Coronary artery (tissue), 2 donors: ENCODE data around the gene DSCAML1.

Experiments used
- DNase-seq: peaks from one replicate; pipeline ENCODE4 v3.0.0-alpha.2; 2017; ENCODE audit warnings: low spot score
- H3K27ac ChIP-seq, 2 donors: fragments of 200-600 bp; sonication (generic); one replicate each; pipeline ENCODE4 v1.5.1; 2016 to 2019
- H3K4me3 ChIP-seq: fragments of 200-600 bp; sonication (generic); 2 replicates; pipeline ENCODE4 v1.5.1; 2016; ENCODE audit warnings: mild to moderate bottlenecking, moderate library complexity
- TF ChIP-seq, protein P1 (sequence below): fragments of 200-600 bp; sonication (generic); IDR thresholded peaks from one replicate; pipeline ENCODE4 v1.5.1; 2019; ENCODE audit warnings: antibody characterized with exemption

Gene DSCAML1

DNA sequence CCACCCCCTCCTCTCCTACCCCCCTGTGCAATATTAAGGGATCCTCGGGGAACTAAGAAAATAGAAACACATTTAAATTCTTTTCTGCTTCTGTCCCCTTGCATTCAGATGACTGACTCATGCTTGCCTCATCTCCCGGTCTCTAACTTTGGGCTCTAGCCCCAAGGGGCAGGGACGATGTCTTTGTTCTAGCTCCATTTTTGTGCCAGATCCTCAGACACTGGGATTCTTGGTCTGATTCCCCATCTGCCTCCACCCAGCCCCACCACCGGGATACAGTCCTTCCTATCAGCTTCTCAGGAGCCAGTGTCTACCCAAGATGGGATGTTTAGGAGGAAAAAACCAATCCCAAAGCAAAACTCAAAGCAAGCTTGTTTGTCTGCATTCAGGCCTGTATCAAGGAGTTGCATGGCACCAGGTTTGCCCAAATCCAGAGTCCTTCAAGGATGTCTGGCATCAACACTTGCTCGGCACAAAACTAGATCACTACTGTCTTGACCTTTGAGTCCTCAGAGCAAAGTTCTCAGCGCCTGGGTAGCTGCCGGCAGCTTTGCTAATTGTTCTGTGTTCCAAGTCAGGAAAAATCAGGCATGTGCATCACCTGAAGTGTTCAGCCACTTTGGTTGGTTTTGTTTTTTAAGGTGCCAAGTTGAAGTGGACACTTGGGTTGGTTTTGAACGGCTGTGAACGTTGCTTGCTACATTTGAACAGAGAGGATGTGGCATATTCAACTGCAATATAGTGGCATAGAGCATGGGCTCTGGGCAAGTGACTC is 212.8 kb downstream of the DSCAML1 start:
- no peak for DNase-seq
- Histone ChIP-seq H3K4me3 (no peak overlapping the region), H3K27ac (no peak overlapping the region)
- TF ChIP-seq, protein P1, sequence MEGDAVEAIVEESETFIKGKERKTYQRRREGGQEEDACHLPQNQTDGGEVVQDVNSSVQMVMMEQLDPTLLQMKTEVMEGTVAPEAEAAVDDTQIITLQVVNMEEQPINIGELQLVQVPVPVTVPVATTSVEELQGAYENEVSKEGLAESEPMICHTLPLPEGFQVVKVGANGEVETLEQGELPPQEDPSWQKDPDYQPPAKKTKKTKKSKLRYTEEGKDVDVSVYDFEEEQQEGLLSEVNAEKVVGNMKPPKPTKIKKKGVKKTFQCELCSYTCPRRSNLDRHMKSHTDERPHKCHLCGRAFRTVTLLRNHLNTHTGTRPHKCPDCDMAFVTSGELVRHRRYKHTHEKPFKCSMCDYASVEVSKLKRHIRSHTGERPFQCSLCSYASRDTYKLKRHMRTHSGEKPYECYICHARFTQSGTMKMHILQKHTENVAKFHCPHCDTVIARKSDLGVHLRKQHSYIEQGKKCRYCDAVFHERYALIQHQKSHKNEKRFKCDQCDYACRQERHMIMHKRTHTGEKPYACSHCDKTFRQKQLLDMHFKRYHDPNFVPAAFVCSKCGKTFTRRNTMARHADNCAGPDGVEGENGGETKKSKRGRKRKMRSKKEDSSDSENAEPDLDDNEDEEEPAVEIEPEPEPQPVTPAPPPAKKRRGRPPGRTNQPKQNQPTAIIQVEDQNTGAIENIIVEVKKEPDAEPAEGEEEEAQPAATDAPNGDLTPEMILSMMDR, result no peak

DNA sequence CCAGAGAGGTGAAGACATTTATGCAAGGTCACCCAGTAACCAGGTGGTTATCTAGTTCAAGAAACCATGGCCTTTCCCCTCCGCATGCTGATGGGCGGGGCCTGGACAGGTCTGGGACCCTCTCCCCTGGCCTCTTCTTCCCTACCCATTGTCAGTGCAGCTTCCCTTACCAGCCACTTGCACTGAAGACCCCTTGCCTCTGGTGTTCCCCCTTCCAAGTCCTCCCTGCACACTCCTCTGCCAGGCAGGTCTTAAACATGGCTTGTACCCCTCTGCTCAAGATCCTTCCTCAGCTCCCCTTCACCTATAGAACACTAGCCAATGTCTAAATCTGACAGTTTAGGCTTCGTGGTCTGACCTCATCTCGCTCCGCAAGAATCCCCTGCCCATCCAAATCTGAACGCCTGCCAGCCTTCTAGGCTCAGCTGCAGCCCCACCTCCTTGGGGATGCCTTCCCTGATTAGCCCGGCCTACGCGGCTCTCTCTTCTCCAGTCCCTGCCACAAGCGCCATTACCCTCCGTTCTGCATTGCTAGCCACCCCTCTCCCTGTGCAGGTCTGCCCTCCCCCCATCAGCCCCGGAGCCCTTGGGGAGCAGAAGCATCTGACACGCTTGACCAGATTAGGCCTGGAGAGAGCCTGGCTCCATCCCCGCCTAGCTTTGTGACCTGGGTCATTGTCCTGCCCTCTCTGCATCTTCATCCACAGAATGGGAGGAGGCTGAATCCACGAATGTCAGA is 213.8 kb downstream of the DSCAML1 start:
- DNase-seq, result no peak
- TF ChIP-seq, protein P1, result no peak
- Histone ChIP-seq H3K4me3 (no peak overlapping the region), H3K27ac (no peak overlapping the region)

DNA sequence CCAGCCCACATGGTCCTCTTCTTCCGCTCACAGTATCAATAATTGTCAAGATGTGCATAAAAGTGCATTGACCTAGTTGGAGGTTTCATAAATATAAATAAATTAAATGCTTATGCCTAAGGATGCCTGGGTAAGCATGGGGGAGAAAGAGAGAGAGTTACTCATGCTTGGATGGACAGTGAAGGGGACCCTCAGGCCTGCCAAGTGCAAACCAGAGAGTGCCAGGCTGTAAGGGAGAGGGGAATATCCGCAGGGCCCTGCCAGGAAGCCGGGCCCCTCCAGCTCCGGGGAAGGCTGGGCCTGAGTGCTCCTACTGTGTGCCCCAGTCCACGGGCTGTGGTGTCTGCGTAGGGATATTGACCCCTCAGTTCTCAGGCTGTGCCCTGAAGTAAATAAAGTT is 214.6 kb downstream of the DSCAML1 start:
- Histone ChIP-seq H3K27ac (no peak overlapping the region), H3K4me3 (no peak overlapping the region)
- no peak for DNase-seq
- TF ChIP-seq, protein P1, result no peak

DNA sequence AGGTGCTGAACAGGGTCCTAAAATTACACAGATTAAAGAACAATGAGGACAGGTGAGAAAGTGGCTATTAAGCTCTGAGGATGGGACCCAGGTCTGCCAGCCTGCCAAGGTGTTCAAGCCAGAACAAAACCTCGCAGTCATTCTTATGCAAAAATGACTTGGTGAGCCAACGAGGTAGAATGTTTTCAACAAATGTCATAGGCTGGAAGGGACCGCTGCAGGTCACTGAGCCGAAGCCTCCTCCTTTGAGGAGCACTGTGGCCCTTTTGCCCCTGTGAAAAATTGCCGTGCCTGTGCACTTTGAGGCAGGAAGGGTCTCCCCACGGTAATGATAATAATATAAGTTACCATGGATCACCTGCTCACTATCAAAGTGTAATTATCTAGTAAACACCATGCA is 216.2 kb downstream of the DSCAML1 start:
- H3K4me3 ChIP-seq, result no peak overlapping the region
- no peak overlapping the region for H3K27ac ChIP-seq
- TF ChIP-seq, protein P1, result no peak
- DNase-seq, result no peak

DNA sequence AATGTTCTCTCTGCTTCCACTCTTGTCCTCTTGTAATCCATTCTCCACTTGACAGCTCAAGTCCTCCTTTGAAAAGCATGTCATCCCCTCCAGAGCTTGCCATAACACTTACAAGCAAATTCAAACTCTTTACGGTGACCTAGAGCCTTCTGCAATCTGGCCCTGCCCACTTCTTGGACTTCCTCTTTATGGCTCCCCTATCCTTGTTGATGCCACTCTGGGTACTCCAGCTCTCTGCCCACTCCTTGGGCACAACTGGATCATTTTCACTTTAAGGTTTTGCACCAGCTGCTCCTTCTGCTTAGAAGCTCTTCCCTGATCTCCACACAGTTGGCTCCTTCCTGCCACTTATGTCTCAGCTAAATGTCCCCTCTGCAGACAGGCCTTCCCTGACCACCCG is 217.9 kb downstream of the DSCAML1 start:
- Histone ChIP-seq H3K4me3 (no peak overlapping the region), H3K27ac (no peak overlapping the region)
- no peak for DNase-seq
- TF ChIP-seq, protein P1, result no peak

DNA sequence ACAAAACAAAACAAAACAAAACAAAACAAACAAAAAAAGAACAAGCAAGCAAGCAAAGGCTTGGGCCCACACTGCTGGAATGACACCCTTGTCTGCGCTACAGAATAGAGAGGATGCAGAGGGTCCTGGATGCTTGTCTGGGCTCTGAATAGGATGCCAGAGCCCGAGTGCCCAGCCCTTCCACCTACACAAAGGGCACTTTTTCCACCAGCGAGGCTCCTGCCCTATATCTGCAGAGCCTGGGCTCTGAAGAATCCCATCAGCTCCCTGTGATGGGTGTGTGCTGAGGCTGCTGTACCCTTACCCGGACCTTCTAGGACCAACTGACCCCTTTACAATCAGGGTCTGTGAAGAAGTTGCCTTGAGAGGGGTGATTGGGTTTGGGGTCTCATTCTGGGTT is 221.2 kb downstream of the DSCAML1 start:
- no peak for DNase-seq
- TF ChIP-seq, protein P1, result no peak
- H3K4me3 ChIP-seq, result no peak overlapping the region
- H3K27ac ChIP-seq, result no peak overlapping the region

DNA sequence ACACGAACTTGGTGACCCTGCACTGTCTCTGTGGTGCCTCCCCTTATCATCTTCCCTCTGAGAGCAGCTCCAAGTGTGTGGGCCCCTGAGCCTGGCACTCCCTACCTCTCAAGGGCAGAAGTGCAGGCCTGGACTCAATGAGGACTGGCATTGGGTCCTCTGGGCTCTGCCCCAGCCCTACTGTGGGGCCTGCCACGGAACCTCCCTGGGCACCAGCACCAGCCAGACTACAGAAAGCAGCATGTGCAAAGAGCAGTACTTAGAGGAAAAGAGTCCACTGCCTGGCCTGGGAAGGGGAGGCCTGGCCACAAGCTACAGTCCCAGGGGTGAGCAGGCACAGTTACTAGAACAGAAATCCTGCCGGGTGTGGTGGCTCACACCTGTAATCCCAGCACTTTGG is 222.5 kb downstream of the DSCAML1 start:
- no peak for DNase-seq
- TF ChIP-seq, protein P1, result no peak
- H3K27ac ChIP-seq, result no peak overlapping the region
- H3K4me3 ChIP-seq, result no peak overlapping the region
